Activated CD8-positive, alpha-beta memory T cell treated with anti-CD3 and anti-CD28 coated beads for 48 hours (primary cell): ENCODE results near the gene C5orf58.
"Not testable (repeated sequence)": the region's sequence is repeated elsewhere in the genome, so short reads cannot be mapped to it uniquely, and the experiment has no call there.

Experiments used
- DNase-seq, 3 experiments: peaks; one replicate each; pipeline ENCODE4 v3.0.0-alpha.2; 2020; ENCODE audit warnings: low read depth in 2 of 3, low spot score in 2 of 3

C5orf58 gene

DNA sequence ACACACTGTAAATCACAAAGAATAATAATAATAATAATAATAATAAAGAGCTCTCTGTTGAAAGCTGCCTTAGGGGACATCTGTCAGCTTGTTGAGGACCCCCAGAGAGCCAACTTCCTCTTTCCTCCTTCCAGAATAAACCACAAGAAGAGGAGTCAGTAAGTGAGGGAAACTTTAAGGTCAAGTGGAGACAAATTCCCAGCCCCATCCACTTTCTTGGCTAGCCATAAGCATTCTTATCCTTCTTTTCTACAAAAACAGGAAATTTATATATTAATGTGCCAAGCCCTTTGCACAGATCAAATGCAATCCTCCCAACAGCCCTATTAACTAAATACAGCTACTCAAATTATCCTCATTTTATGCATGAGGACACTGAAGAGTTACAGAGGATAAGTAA lies 9.4 kb upstream of the C5orf58 start:
- no peak for DNase-seq

DNA sequence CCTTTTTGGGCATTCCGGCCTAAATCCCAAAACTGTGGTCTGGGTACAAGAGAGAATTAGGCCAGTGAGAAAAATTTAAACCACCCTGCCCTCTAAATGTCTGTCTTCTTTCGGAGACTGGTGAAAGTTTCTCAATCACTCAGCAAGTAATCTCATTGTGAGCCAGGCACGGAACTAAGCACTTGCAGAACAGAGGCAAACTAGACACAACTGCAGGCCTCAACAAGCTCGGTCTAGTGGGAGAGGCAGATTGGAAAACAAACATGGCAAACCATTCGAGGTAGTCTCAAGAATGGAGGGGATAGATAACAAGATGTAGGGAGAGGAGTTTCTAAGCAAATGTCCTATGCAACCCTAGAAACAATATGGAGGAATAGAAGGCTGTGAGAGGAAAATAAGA lies 8.9 kb upstream of the C5orf58 start:
- no peak for DNase-seq

- DNase-seq: peak; percentile 20 to 60 (median 41)
Observed at GRCh38 chr5:170225326-170226128, 7.3 kb upstream of the C5orf58 start.

GRCh38 chr5:170226129-170226615 lies 6.6 kb upstream of the C5orf58 start:
- DNase-seq: no peak

DNA sequence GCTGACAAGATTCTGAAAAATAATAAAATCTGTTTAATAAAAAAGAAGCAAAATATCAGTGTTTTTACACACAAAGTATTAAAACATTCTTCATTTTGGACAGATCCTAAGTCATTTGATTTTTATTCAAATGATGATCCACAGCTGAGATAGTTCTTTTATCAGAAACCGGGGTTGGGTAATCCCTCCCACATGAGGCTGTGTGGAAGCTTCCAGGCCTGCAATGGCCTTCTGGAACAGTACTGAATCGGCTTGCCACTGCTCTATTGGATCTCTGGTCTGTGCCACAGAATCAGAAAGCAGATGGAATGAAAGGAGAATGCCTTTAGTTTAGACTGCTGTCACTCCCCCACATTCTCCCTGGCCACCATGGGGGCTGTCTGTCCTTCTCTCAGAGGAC lies 6.1 kb upstream of the C5orf58 start:
- DNase-seq: no peak

DNA sequence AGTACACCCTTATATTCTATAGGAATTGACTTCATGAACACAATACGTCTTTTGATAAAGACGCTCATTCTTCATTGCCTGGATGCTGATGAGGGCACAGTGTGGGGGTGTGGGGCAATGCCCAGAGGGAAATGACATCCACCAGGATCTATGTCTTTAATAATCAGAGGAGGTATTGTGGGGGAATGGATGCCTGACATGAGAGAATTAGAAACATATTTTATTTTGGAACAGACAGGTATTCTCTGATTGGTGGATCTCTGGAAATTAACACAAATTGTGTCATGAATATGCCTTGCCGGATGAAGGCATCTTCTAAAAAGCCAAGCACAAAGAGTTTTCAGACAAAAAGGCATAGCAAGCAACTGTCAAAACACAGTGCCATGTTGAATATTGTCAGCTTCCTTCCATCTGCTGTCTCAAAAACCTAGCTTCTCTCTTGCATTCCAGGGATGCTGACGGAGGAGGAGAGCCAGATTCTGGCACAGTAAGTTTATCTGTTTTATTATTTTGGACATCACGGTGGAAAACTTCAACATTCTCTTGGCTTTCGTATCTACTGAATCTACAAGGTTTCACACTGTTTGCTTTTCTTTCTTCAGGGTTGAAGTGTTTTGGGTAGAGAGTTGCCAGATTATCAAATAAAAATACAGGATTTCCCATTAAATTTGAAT lies 3.9 kb upstream of the C5orf58 start:
- DNase-seq: no peak

GRCh38 chr5:170233358-170233892 lies 640 bp downstream of the C5orf58 start:
- no peak for DNase-seq

GRCh38 chr5:170235876-170236864 lies 3.4 kb downstream of the C5orf58 start:
- DNase-seq: no peak

DNA sequence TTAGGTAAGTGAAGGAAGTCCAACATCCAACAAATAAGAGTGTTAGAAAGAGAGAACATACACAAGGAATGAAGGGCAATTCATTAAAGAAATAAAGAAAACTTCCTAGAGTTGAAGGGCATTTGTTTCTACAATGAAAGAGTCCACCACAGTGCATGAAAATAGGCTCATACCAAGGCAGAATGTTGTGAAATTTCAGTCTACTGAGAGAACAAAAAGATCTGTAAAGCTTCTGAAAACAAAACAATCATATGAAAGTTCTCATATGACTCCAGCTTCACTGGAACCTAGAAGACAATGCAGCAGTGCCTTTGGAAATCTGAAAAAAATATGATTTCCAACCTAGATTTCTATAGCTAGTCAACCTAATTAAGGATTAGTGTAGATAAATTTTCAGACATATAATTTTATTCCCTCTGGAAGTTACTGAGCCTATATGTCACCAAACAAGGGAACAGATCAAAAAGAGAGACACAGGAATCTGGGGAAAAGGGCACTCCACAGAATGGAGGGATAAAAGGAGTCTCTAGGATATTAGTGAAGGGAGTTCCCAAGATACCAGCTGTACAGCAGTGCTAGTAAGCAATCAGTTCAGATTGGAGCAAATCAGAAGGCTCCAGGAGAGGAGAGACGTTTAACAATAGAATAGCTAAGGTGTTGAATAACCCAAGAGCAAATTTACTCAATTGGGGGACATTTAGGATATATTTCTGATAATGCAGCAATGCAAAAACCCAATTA lies 5.8 kb downstream of the C5orf58 start:
- DNase-seq: no peak

DNA sequence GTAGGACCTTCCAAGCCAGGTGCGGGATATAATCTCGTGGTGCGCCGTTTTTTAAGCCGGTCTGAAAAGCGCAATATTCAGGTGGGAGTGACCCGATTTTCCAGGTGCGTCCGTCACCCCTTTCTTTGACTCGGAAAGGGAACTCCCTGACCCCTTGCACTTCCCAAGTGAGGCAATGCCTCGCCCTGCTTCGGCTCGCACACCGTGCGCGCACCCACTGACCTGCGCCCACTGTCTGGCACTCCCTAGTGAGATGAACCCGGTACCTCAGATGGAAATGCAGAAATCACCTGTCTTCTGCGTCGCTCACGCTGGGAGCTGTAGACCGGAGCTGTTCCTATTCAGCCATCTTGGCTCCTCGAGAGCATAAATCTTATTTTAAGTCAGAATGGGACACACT lies 12.7 kb downstream of the C5orf58 start:
- not testable (repeated sequence) for DNase-seq

DNA sequence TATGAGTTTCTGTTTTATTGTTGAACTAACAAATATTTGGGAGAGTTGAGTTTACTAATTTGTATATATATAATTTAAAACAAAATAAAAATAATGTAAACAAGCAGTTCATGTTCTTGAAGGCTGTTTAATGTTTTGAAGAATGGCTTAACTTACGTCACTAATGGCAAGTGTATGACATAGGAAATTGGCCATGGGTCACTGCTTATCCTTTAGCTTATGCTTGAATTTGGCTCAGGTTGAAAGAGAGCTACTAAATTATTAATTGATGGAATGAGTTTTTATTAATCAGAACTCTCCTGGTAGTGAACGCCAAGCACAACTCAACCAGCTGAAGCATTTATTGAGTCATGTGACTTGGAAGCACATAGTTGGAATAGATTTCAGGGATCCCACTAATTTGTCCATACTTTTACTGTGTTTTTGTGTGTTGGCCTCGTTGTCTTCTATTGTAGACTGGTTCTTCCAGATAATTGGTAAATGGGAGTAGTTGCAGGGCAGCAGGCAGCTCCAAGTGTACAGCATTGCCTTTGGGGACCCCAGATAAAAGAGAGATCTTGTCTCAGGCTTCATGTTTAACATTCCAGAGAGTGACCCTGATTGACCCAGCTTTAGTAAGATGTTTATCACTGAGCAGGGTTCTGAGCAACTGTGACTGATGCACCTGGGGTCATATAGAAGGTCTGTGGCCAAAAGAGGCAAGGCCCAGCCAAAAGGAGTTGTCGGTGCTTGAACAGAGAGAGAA lies 13.5 kb downstream of the C5orf58 start:
- no peak for DNase-seq

DNA sequence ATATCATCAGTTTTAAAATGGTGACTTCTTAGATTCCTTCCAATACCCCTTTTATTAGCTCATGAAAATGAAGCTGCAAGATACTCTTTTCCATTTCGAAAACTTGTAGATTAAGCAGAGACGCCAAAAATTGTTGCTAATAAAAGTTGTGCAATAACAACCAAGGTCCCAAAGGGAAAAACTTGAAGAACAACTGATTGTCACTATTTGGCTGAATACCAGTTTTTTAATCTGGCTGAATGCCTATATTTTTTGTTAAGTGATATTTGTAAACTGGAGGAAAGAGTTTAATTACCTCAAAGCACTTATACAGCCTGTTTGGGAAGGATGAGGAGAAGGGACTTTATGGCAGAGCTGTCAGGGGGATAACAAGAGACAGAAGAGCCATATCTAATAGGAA lies 14.6 kb downstream of the C5orf58 start:
- no peak for DNase-seq

DNA sequence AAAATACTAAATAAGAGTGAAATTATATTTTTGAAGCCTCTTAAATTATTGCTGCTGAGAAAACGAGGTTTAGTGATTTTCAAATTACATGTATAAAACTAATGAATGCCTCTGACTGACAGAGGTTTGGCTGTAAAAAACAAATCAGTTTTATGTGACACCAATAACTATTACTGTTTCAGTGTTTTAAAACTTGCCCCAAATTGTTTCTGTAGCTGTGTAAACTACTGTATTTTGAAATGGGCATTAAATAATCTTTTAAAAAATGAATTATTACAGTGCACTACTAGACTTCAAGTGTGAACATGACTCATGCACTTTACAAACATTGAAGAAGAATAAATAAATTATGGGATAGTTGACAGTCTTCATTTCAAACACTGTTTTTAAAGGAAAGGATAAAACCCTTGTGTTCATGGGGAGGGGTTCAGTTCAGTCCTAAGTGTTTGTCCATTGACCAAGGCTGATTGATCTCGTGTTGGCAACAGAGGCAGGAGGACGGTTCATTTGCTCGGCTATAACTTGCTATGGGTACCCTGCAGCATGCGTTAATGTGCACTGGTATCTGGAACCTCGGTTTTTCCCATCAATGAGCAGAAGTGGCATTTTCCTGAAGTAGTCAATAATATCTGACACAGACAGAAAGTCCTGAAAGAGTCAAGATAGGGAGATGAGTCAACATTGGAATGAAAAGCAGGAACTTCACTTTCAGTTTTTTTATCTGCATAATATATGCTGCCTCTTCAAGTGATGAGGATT lies 15.6 kb downstream of the C5orf58 start:
- DNase-seq: no peak

DNA sequence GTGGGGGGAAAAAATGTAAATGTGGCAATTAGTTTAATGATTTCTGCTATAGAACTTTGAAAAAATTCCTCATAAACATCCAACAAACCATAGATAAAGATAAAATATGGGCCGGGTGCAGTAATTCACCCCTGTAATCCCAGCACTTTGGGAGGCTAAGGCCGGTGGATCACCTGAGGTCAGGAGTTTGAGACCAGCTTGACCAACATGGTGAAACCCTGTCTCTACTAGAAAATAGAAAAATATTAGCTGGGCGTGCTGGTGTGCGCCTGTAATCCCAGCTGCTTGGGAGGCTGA lies 16.1 kb downstream of the C5orf58 start:
- DNase-seq: not testable (repeated sequence)

GRCh38 chr5:170249355-170249754 lies 16.6 kb downstream of the C5orf58 start:
- no peak for DNase-seq

DNA sequence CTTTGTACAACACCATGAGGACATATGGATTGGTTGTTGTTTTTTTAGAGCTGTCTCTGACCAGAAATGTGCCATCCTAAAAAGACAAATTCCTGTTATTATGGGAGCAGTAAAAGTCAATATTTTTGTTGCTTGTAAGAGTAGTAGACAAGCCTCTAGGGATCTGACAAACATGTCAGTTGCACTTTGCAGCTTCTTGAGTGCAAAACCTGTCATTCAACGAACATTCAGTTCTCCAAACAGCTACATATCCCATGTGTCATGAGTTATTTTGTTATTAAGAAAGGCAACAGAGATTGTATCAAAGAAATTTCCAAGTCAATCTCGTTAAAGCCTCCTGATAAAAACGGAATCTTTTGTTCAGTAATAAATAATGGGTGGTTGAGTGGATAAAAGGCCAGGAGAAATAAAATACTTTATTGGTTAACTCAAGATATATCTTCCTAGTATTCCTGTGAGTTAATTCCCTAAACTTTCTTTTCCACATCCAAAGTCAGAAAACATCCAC lies 18.1 kb downstream of the C5orf58 start:
- DNase-seq: no peak

DNA sequence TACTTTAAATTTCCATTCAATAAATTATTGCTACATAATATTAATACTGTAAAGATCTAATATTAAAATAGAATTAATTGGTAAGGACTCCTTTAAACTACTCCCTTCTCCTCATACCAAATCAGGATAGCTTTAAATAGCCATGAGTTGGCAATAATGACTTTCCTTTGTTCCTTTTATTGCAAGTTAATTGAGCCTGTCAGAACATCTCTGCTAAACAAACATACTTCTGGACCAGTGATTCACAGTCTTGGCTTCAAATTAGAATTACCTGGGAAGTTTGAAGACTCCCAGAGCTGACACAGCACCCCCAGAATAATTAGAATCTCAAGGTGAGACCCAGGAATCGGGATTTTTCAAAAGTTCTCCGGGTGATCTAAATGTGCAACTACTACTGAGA lies 18.7 kb downstream of the C5orf58 start:
- DNase-seq: no peak

- DNase-seq: no peak
Observed at GRCh38 chr5:170252109-170252508, 19.3 kb downstream of the C5orf58 start.
